C4-2B (cell line): ENCODE measurements around the gene USH2A.

Source experiments
- H3K27ac ChIP-seq: fragments of 450-650 bp; 2 replicates; pipeline ENCODE4 v1.5.1; 2017
- ZFX ChIP-seq: fragments of 450-650 bp; IDR thresholded peaks from 2 replicates; pipeline ENCODE4 v1.6.1; 2017
- TF ChIP-seq, protein P1 (sequence below): fragments of 450-650 bp; conservative IDR thresholded peaks from 2 replicates; pipeline ENCODE4 v1.5.1; 2017; ENCODE audit warnings: mild to moderate bottlenecking

Gene USH2A

DNA sequence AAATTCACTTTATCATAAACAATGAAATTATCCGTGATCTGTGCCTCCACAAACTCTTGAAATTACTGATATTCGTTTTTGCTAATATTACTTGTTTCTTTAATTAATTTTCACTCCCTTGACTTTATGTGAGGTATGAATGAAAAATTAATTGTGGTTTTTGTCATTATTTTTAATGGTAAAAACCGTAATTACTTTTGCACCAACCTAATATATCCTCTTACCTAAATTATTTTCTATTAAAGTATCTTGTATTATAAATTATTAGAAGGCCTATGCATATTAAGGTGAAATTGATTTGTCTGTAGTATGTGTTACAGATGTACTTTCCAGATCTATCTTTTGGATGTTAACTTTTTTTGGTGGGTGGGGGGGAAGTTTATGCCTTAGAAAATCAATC, 540.2 kb downstream of the USH2A start:
- TF ChIP-seq, protein P1, sequence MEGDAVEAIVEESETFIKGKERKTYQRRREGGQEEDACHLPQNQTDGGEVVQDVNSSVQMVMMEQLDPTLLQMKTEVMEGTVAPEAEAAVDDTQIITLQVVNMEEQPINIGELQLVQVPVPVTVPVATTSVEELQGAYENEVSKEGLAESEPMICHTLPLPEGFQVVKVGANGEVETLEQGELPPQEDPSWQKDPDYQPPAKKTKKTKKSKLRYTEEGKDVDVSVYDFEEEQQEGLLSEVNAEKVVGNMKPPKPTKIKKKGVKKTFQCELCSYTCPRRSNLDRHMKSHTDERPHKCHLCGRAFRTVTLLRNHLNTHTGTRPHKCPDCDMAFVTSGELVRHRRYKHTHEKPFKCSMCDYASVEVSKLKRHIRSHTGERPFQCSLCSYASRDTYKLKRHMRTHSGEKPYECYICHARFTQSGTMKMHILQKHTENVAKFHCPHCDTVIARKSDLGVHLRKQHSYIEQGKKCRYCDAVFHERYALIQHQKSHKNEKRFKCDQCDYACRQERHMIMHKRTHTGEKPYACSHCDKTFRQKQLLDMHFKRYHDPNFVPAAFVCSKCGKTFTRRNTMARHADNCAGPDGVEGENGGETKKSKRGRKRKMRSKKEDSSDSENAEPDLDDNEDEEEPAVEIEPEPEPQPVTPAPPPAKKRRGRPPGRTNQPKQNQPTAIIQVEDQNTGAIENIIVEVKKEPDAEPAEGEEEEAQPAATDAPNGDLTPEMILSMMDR, result no peak
- no peak for TF ChIP-seq ZFX
- H3K27ac ChIP-seq, result no peak overlapping the region

DNA sequence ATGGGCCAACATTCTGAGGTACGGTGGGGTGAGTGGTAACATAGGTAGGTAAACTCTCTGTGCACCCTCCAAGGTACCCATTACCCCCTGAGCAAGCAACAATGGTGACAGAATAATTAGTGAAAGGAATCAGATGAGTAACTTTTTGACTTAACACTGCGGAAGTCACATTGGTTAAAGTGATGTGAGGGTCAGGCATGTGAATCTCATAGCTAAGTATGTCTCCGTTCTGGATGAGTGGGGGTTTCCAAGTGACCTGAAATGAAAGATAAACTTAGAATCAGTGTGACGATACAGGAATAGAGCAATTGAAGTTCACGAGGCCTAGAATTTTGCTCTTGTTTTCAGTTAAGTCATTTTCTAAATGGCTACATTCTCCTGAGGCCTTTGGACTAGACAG, 544.4 kb downstream of the USH2A start:
- TF ChIP-seq ZFX, result no peak
- TF ChIP-seq, protein P1, result no peak
- H3K27ac ChIP-seq, result no peak overlapping the region

DNA sequence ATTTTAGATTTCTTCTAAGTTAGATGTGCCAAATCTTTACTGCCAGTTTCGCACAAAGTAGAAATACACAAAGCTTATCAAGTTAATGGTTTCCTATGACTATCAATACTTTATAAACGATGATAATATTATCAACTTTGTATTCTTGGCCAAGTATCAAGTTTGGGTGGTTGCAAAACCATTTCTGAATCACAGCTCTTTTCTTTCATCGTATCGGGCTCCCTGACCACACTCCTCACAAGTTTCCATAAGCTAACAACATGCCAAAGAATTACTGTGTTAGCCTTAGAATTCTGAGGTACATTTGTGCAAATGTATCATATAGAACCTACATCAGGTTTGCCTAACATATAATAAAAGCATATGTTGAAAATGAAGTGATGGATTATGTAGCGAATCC, 545.1 kb downstream of the USH2A start:
- no peak overlapping the region for H3K27ac ChIP-seq
- no peak for TF ChIP-seq ZFX
- TF ChIP-seq, protein P1, result no peak

DNA sequence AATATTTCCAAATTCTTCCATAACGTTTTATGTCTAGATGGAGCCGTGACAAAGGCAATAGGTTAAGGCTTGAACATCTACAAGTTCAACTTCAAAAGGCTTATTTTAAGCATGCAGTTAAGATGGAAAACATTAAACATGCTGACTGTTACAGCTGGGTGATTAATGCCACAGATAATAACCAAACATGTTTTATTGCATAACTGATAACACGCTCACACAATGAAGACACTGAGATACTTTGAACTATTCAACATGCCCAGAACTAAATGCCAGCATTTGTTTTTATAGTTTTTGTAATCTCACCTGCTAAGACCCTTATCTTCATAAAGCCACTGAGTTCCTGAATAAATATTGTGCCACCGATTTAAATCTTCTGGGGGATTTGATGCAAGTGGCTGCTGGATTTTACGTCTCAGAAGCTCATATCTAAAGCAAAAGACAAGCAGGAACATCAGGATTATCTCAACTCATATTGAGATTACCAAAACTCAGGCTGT, 545.7 kb downstream of the USH2A start:
- no peak for TF ChIP-seq ZFX
- TF ChIP-seq, protein P1, result no peak
- H3K27ac ChIP-seq, result no peak overlapping the region

DNA sequence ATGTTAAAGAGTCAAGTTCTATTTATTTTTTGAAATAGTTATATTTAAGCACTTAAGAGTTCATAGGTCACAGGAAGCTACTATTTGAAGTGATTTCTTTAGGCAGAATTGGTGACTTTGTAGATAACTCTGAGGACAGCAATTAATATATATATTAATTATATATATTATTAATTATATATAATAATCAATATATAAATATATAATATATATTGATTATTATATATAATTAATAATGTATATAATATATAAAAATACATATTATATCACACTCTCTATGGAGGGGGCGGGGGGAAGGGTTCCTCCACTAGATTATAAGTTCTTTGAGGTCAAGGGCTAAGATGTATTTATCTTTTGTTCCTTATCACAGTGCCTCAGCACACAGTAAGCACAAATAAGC, 547.5 kb downstream of the USH2A start:
- H3K27ac ChIP-seq, result no peak overlapping the region
- TF ChIP-seq, protein P1, result no peak
- TF ChIP-seq ZFX, result no peak

DNA sequence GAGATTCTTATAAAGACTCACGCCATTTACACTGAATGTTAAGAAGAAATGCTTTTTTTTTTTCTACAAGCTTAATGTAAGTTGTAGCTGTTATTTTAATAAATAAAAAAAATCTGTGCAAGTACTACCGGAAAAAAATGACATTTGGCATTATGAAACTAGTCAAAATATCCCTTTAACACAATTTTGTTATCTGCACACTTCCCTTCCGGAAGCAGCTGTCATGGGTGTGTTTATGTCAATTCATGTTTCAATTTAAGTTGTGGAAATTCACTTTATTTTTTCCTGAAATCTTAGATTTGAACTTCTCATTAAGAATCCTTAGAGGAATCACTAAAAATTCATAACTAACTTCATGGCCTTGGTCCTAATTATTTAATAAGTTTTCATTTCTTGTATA, 548.0 kb downstream of the USH2A start:
- no peak for TF ChIP-seq ZFX
- TF ChIP-seq, protein P1, result no peak
- H3K27ac ChIP-seq, result no peak overlapping the region

DNA sequence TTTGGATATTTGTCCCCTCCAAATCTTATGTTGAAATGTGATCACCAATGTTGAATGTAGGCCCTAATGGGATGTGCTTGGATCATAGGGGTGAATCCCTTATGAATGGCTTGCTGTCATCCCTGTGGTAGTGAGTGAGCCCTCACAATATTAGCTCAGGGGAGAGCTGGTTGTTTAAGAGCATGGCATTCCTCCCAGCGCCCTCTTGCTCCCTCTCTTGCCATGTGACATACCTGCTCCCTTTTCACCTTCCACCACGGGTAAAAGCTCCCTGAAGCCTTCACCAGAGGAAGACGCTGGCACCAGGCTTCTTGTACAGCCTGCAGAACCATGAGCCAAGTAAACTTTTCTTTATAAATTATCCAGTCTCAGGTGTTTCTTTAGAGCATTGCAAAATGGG, 550.6 kb downstream of the USH2A start:
- no peak for TF ChIP-seq ZFX
- TF ChIP-seq, protein P1, result no peak
- no peak overlapping the region for H3K27ac ChIP-seq
